Measurements from ENCODE around the gene C8A. TPM values are rescaled to one million over a fixed set of nuclear protein-coding genes. Genes with fewer than 3 reads are reported as not detected.

The C8A gene
- total RNA-seq, 3 donors from 2014 or later: not detected

DNA sequence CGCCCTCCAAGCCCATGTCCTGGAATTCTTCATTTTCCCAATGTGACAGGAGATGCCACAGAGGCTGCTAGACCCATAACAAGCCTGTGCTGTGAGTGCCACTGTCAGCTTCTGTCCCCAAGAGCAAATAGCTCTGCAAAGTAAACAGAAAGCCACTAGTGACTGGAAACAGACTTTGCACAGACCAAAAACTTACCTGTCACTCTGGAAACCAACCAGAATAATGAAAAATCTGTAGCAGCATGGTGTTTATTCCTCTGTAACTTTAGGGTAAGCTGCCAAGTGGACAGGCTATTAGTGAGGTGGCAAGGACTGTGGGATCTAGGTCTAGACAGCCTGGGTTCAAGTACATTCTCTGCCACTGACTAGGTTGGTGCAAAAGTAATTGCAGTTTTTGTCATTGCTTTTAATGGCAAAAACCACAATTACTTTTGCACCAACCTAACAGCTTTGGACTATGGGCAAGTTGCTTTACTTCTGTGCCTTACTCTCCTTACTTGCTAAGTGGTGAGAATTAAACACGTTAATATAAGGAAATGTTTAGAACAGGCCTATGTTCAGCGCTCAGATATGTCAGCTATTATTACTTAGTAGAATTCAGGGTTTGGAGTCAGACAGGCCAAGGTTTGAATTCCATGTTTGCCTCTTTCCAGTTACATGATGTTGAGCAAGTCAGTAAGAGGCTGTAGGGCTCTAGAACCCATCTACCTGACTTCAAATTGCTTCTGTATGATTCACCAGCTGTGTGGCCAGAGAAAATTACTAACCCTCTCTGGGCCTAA, 111.5 kb downstream of the C8A start, which contains the start of gene C8B:
C8B (minus strand) TSS at position 100 of the 782 bp plus-strand sequence; CDS start at position 33, 67 bp downstream.
- TF ChIP-seq, protein P1, sequence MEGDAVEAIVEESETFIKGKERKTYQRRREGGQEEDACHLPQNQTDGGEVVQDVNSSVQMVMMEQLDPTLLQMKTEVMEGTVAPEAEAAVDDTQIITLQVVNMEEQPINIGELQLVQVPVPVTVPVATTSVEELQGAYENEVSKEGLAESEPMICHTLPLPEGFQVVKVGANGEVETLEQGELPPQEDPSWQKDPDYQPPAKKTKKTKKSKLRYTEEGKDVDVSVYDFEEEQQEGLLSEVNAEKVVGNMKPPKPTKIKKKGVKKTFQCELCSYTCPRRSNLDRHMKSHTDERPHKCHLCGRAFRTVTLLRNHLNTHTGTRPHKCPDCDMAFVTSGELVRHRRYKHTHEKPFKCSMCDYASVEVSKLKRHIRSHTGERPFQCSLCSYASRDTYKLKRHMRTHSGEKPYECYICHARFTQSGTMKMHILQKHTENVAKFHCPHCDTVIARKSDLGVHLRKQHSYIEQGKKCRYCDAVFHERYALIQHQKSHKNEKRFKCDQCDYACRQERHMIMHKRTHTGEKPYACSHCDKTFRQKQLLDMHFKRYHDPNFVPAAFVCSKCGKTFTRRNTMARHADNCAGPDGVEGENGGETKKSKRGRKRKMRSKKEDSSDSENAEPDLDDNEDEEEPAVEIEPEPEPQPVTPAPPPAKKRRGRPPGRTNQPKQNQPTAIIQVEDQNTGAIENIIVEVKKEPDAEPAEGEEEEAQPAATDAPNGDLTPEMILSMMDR (IDR thresholded peaks at IDR 0.05): no peak
- ATAC-seq: no peak
- Histone ChIP-seq H3K36me3 (ENCODE audit: low read depth) (no peaks in the 10 kb centered on the region), H3K9me3 (no peaks in the 10 kb centered on the region), H3K4me1 (ENCODE audit: low read depth) (no peaks in the 10 kb centered on the region), H3K4me3 (no peak within 1 kb of the TSS)
- intact Hi-C loops (cut with DNase I, micrococcal nuclease): no loop called here
- DNase-seq: no peak

- TF ChIP-seq, protein P1 (IDR thresholded peaks at IDR 0.05): no peak
- no peaks in the 10 kb centered on the region for H3K9me3 ChIP-seq
- ATAC-seq (no peak), DNase-seq (no peak)
- intact Hi-C loops (cut with DNase I, micrococcal nuclease): no loop called here
- H3K36me3 ChIP-seq (ENCODE audit: low read depth): no peaks in the 10 kb centered on the region
- H3K4me3 ChIP-seq: no peak overlapping the region
- H3K4me1 ChIP-seq (ENCODE audit: low read depth): no peaks in the 10 kb centered on the region
These were observed 112.1 kb downstream of the C8A start for GRCh38 chr1:56966698-56966999.

DNA sequence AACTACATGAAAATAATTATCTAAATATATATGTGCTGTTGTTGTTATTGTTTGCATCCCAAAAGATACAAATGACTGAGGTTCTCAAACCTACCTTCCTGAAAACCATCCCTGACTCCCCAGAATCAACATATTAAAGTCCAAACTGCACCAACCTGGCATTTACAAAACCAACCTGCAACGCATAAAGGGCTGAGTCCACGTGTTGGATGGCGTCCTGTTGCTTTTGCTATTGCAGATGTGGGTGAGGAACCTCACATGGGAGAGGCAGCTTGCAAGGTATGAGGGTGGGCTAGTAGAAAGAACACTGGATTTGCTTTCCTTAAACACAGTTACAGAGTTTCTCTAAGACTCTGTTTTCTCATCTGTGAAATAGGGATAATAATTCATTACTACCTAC, 112.8 kb downstream of the C8A start:
- no peaks in the 10 kb centered on the region for H3K9me3 ChIP-seq
- intact Hi-C loops (cut with DNase I, micrococcal nuclease): no loop called here
- no peak for DNase-seq
- H3K36me3 ChIP-seq (ENCODE audit: low read depth): no peaks in the 10 kb centered on the region
- TF ChIP-seq, protein P1 (IDR thresholded peaks at IDR 0.05): no peak
- H3K4me3 ChIP-seq: no peak overlapping the region
- no peak for ATAC-seq
- no peaks in the 10 kb centered on the region for H3K4me1 ChIP-seq (ENCODE audit: low read depth)

Other genes starting within 250 kb of the C8A start
- gene PRKAA2, start 209.5 kb upstream of the C8A start, total RNA-seq: 10 to 100 TPM in 1 of 3 donors, 1 to 10 TPM in 2; 2.4 to 19.2 (median 3.1) TPM
- 1 to 10 TPM in 1 of 3 donors, under 1 TPM in 2; 0.90 to 3.0 (median 0.95) TPM for gene FYB2, start 35.4 kb upstream of the C8A start, total RNA-seq
- gene C8B, start 111.2 kb downstream of the C8A start, total RNA-seq: not detected

Data from mucosa of descending colon (tissue), 3 donors.